HG03175 (cell line): ENCODE results near the gene KRTAP2-1.
"Not testable (repeated sequence)": the region's sequence is repeated elsewhere in the genome, so short reads cannot be mapped to it uniquely, and the experiment has no call there.

Experiments used
- ATAC-seq: cut with Tn5 transposase; IDR thresholded peaks from one replicate; pipeline ENCODE4 v1.9.1; 2021; ENCODE audit warnings: mild to moderate bottlenecking, moderate library complexity; ENCODE audit not compliant: unreplicated experiment

The KRTAP2-1 gene

DNA sequence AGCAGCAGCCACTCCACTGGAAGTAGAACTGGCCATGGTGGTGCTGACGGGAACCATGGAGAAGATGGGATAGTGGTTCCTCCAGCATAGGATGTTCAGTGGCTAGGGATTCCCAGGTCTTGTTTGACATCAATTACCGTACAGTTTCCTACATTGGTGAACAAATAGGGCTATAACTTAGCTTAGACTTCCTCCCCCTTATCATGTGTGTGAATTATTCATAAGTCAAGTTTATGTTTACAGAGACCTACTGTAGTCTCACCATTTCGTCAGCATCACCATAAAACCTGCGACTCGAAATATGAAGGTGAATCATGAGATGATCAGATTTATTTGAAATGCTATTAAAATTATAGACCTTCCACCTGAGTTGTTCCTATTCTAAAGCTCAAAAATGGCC is 11.6 kb upstream of the KRTAP2-1 start:
- ATAC-seq: no peak

DNA sequence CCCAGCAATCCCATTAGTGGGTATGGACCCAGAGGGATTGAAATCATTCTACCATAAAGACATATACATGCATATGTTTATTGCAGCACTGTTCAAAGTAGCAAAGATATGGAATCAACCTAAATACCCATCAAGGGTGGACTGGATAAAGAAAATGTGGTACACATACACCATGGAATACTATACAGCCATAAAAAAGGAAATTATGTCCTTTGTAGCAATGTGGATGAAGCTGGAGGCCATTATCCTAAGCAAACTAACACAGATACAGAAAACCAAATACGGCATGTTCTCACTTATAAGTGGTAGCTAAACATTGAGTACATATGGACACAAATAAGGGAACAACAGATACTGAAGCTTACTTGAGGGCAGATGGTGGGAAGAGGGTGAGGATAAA is 10.4 kb upstream of the KRTAP2-1 start:
- ATAC-seq: no peak

DNA sequence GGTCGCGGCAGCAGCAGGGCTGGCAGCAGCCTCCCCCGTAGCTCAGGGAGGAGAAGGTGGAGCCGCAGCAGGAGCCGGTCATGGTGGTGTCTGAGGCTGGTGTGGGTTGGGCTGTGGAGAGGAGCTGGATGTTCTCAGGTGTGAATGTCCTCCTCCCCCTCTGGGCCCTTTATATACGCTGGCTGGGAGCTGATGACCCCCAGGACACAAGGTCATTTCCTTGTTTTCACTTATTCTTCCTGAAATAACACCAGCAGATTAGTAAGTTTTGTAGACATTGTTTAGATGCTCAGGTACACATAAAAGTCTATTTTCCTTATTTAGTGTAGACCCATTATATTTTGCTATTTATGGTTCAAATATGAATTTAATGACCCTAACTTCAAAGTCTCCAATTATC is 8.0 kb upstream of the KRTAP2-1 start, which contains the start of gene KRTAP2-2:
Gene KRTAP2-2, minus strand, starts transcription at position 101 of the 400 bp plus-strand sequence. Its CDS starts 19 bp downstream, at position 82.
- ATAC-seq: not testable (repeated sequence)

DNA sequence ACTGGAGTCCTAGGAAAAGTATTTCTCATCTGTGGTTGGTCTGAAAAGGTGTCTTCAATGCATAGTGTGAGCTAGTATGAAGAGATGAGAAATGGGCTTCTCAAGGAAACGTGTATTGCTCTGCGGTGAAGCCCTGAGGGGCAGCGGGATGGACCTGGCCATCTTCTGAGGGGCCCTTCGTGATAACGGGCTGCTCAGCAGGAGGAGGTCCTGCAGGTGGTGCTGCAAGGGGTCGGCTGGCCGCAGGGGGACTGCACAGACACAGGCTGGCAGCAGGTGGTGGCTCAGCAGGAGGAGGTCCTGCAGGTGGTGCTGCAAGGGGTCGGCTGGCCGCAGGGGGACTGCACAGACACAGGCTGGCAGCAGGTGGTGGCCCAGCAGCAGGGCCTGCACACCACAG is 7.4 kb upstream of the KRTAP2-1 start:
- not testable (repeated sequence) for ATAC-seq

DNA sequence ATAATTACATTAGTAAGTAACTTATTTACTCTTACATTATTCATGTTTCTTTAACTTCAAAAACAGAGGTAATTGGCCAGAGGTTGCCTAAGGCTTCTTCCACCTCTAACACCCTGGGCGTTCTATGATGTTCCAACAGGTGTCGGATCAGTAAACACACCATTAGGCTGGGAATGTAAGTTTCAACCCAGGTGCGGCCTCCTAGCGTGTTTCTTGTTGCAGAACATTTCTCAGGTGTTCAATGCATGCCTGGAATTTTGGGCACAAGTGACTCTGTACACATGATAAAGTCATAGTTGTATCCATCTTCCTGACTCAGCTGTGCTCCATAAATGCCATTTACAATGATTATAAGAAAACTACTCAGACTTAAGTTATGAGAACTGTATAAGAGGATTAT is 6.9 kb upstream of the KRTAP2-1 start:
- no peak for ATAC-seq

DNA sequence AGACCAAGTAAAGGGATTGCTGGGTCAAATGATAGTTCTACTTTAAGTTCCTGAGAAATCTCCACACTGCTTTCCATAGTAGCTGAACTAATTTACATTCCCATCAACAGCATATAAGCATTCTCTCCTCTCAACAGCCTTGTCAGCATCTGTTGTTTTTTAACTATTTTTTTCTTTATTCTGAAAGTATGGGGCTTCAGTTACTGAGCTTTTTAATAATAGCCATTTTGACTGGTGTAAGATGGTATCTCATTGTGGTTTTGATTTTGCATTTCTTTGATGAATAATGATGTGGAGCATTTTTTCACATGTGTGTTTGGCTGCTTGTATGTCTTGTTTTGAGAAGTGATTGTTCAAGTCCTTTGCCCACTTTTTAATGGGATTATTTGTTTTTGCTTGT is 5.5 kb upstream of the KRTAP2-1 start:
- no peak for ATAC-seq

DNA sequence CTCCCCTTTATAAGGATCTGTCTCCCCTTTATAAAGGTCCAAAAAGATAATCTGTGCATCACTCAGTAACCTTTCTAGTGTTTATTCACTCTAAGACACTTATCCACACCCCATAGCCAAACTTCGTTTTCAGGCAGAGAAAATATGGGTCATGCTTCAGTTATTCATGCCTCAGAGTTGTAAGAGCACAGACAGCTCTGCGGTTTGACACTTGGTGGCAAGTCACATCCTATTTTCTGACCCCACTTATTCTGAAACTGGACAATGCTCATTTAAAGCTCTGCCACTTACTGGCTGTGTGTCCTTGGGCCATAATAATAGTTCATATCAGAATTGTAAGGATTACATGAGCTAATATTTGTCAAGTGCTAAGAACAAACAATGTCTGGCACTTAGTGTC is 2.0 kb upstream of the KRTAP2-1 start:
- ATAC-seq: peak; percentile 55

DNA sequence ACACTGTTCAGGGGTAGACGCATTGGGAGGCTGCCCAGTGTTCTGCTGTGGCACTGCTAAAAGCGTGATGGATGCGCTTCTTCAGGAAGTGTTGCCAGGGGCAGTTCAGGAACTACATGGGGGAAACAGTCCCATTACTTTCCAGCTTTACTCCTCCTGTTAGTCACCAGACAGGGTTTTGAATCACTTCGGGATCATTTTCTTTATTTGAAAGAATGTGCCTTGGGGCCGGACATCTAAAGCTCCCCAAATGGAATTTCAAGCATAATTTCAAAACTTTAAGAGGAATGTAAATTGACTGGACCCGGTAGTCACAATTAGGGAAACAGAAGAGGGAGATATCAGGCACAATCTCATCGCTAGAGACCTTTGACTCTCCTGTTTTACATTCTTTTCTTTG is 1.3 kb upstream of the KRTAP2-1 start:
- ATAC-seq: no peak

DNA sequence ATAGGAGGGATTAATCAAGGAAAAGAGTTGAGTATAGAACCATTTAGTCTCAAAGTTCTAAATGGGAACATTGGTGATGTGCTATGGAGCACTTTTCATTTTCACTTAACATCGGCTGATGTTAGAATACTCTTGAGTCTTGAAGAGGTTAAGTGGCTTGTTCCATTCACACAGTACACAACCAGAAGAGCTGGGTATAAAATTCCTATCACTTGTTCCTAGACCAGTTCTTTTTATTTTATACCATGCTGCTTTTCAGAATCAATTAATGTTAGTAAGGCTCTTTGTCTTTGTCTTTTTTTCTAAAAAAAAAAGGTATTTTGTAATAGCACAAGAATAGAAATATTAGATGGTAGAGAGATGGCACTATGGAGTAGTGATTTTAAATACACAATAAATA is 4.2 kb downstream of the KRTAP2-1 start:
- ATAC-seq: no peak

DNA sequence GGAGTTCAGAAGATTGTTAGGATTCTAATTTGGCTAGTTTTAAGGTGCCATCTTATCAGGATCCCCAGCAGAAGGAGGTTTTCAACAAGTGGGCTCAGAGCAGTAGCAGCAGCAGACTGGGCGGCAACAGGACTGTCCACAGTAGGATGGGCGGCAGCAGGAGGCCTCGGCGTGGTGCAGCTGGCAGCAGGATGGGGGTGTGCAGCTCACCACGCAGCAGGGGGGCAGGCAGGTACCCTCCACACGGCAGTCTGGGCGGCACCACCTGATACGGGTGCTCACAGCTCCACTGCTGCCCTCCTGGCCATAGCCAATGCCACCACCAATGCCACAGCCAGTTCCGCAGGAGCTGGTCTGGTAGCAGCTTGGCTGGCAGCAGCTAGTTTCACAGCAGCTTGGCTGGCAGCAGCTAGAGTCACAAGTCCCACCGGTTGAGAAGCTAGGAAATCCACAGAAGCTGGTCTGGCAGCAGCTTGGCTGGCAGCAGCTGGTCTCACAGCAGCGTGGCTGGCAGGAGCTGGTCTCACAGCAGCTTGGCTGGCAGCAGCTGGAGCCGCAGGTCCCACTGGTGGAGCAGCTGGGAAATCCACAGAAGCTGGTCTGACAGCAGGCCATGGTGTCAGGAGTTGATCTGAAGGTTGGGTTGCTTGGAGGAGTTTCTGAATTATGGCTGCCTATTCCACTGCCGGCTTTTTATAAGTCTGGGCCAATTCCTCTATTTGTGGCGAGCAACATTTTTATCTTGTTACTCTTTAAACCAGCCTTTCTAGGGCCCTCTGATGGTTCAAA is 6.1 kb downstream of the KRTAP2-1 start, which contains the start of gene KRTAP1-1:
Gene KRTAP1-1, minus strand, starts transcription at position 668 of the 789 bp plus-strand sequence. Its CDS starts 53 bp downstream, at position 615.
- ATAC-seq: not testable (repeated sequence)

DNA sequence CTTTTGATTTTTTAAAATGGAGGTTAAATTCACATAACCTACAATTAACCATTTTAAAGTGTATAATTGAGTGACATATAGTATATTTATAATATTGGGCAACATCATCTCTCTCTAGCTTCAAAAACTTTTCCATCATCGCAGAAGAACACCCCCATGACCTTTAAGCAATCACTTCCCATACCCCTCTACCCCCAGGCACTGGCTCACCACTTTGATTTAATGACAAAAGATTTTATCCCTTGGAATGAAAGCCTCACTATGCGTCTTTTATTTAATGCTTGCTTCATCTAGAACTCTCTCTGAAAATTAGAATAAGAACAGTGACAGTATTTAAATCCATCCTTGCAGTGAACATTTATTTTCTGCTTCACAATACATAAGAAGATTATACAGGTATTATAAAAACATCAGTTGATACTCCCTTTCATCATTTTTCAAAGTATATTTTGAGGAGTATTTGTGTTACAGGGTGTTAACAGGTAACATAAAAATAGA is 9.2 kb downstream of the KRTAP2-1 start:
- ATAC-seq: no peak

DNA sequence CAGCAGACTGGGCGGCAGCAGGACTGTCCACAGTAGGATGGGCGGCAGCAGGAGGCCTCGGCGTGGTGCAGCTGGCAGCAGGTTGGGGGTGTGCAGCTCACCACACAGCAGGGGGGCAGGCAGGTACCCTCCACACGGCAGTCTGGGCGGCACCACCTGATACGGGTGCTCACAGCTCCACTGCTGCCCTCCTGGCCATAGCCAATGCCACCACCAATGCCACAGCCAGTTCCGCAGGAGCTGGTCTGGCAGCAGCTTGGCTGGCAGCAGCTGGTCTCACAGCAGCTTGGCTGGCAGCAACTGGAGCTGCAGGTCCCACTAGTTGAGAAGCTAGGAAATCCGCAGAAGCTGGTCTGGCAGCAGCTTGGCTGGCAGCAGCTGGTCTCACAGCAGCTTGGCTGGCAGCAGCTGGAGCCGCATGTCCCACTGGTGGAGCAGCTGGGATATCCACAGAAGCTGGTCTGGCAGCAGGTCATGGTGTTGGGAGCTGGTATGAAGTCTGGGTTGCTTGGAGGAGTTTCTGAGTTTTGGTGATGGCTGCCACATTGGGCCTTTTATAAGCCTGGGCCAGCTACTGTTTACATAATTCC is 12.7 kb downstream of the KRTAP2-1 start, which contains the start of gene KRTAP1-3:
Gene KRTAP1-3, minus strand, starts transcription at position 529 of the 590 bp plus-strand sequence. Its CDS starts 53 bp downstream, at position 476.
- not testable (repeated sequence) for ATAC-seq

DNA sequence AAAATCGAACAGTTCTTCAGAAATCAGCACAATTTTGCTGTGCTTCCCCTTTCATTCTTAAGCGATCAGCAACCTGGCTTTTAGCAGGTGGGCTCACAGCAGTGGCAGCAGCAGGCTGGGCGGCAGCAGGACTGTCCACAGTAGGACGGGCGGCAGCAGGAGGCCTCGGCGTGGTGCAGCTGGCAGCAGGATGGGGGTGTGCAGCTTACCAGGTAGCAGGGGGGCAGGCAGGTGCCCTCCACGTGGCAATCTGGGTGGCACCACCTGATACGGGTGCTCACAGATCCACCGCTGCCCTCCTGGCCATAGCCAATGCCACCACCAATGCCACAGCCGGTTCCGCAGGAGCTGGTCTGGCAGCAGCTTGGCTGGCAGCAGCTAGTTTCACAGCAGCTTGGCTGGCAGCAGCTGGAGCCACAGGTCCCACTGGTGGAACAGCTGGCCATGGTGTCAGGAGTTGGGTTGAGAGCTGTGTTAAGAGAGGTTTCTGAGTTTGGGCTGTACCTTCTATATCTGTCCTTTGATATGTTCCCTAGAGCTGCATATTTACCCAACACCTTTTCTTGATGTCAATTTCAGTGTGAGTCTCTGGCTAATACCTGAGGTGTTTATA is 17.4 kb downstream of the KRTAP2-1 start, which contains the start of gene KRTAP1-4:
Gene KRTAP1-4, minus strand, starts transcription at position 563 of the 613 bp plus-strand sequence. Its CDS starts 117 bp downstream, at position 446.
- ATAC-seq: no peak

DNA sequence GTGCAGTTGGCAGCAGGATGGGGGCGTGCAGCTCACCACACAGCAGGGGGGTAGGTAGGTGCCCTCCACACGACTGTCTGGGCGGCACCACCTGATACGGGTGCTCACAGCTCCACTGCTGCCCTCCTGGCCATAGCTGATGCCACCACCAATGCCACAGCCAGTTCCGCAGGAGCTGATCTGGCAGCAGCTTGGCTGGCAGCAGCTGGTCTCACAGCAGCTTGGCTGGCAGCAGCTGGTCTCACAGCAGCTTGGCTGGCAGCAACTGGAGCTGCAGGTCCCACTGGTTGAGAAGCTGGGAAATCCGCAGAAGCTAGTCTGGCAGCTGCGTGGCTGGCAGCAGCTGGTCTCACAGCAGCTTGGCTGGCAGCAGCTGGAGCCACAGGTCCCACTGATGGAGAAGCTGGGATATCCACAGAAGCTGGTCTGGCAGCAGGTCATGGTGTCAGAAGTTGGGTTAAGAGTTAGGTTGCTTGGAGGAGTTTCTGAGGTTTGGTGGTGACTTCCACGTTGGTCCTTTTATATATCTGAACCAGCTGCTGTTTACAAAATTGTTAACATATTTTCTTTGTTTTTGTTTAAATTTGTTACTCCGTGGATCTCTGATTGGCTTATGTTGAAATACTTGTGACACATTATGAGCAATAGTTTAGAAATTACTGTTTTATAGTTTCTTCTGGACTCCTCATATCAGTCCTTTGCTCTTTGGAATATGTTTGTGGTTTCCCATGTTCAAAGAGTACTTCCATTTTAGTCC is 20.2 kb downstream of the KRTAP2-1 start, which contains the start of gene KRTAP1-5:
Gene KRTAP1-5, minus strand, starts transcription at position 494 of the 757 bp plus-strand sequence. Its CDS starts 53 bp downstream, at position 441.
- ATAC-seq: no peak

DNA sequence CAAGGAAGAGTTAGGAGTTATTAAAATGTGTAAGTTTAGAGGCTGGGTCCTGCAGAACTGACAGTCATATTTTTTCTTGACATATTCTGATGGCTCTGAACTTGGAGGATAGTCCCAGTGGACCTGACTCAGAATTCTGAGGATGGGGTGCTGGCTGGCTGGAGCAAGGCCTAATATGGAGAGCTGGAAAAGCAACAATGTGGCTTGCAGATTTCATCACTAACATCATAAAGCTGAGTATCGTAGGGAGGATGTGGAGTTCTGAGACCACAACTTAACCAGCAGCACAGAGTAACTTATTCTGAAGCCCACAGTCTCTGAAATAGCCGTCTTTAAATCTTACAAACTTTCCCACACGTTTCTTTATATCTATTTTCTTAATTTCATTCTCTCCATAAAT is 22.4 kb downstream of the KRTAP2-1 start:
- no peak for ATAC-seq

DNA sequence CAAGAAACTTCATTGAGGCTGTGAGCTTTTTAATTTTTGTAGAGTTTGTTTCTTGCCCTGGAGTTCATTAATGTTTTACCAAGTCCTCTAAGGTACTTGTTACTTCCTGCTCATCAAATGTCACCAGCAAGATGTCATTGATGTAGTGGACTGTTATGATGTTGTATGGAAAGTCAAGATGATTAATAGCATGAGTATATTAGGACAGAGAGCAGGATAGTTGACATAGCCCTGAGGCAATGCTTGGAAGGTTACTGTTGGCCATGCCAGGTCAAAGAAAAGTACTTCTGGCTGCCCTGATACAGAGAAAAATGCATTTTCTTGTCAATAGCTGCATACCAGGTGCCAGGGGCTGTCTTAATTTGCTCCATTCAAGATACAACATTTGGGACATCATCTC is 26.8 kb downstream of the KRTAP2-1 start:
- ATAC-seq: no peak

DNA sequence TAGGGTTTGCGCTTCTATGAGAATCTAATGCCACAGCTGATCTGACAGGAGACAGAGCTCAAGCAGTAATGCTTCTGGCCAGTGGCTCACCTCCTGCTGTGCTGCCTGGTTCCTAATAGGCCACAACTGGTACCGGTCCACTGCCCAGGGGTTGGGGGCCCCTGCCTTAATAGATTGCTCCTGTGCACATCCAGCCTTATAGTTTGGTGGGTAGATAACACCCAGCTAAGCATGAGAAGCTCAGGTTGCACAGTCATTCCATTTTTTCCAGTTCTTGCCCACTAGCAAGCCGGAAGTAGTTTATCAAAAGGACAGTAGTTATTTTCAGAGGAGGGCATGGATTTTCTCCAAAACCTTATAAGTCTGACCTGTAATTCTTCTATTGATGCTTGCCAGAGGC is 27.7 kb downstream of the KRTAP2-1 start:
- ATAC-seq: no peak

DNA sequence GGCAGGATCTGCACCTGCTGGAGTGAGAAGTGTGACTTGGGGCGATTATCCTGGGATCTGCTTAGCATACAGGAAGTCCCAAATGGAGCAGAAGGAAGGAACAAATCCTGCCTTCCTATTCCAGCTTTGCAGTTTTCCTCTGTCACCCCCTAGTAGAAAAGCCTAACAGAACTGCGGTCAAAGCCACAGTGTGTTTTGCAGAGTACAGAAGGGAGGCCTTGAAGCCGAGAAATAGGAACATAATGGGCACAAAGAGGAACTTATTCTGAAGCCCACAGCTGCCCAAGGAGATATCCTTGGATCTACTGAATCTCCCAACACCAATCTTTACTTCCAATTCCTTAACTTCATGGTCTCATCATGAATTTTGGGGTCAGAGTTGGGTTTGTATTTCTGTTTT is 28.6 kb downstream of the KRTAP2-1 start:
- ATAC-seq: no peak

DNA sequence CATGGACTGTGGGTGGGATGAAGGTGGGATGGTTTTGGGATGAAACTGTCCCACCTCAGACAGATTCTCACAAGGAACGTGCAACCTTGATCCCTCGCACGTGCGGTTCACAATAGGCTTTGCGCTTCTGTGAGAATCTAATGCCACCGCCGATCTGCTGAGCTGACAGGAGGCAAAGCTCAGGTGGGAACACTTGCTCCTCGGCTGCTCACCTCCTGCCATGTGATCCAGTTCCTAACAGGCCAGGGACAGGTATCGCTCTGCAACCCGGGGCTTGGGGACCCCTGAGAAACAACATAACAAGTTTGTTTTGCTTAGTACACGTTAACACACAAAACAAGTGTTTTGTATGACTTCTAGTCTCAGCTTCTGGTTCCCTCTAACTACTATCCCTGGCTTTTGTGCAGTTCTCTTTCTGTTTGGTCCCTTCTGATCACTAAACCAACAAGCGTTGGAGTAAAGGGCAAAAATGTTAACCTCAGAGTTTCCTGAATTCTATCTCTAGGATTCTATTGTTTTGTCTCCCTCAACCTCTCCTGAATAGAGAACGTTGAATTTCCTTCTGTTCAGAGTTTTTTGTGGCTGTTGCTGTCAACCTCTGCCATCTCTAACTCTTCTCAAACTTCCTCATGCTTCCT is 30.4 kb downstream of the KRTAP2-1 start:
- ATAC-seq: no peak

DNA sequence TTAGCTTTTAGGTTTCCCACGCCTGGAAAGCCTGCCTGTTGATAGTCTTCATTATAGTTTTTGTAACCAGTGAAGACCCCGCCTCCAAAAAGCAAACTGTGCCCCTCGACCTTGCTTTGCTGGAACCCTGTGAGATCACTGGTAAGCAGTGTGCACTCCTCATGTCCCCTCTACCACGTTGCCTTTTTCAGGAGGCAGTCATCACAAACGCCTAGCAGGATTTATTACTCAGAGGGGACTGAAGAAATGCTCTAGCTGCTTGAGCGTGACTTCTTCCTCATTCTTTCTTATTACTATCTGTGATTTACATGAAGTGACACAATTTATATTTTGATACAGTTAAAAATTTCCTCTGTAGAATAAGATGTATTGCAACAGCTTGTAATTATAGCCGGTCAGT is 31.7 kb downstream of the KRTAP2-1 start:
- no peak for ATAC-seq
